ENCODE data around the gene S1PR4.

- TF ChIP-seq TAF1 (CRISPR knock-in tag; IDR thresholded peaks at IDR 0.05) (no peak), ZNF354B (CRISPR knock-in tag; IDR thresholded peaks at IDR 0.05) (no peak), SCMH1 (CRISPR knock-in tag; IDR thresholded peaks at IDR 0.05; ENCODE audit: borderline replicate concordance) (no peak), SOX6 (IDR thresholded peaks at IDR 0.05) (no peak), SOX6 (CRISPR knock-in tag; IDR thresholded peaks at IDR 0.05) (no peak), DNMT1 (CRISPR knock-in tag; IDR thresholded peaks at IDR 0.05) (no peak), RXRA (CRISPR knock-in tag; IDR thresholded peaks at IDR 0.05) (no peak), TBP (CRISPR knock-in tag; IDR thresholded peaks at IDR 0.05) (no peak), JUND (CRISPR knock-in tag; IDR thresholded peaks at IDR 0.05) (no peak), CTCF (CRISPR knock-in tag; IDR thresholded peaks at IDR 0.05) (no peak), EZH2 (conservative IDR thresholded peaks at IDR 0.05; ENCODE audit: low read depth, low read length) (no peak), CBX5 (CRISPR knock-in tag; IDR thresholded peaks at IDR 0.05; ENCODE audit: borderline replicate concordance) (no peak)
Observed at GRCh38 chr19:3194106-3195087, 15.8 kb downstream of the S1PR4 start.

Data from HepG2 (cell line).